Stimulated activated CD4-positive, alpha-beta T cell treated with anti-CD3 and anti-CD28 coated beads, TNF-alpha, amount 100 ng/mL, for 4 hours (primary cell): ENCODE data around the gene COG3.

Experiments
- DNase-seq, 3 experiments: peaks; one replicate each; pipeline ENCODE4 v3.0.0-alpha.2; 2020; ENCODE audit warnings: low read depth in 3 of 3

COG3 gene

GRCh38 chr13:45545686-45546409 is 81.1 kb downstream of the COG3 start:
- no peak for DNase-seq

GRCh38 chr13:45546410-45546765 is 81.6 kb downstream of the COG3 start:
- DNase-seq = no peak

DNA sequence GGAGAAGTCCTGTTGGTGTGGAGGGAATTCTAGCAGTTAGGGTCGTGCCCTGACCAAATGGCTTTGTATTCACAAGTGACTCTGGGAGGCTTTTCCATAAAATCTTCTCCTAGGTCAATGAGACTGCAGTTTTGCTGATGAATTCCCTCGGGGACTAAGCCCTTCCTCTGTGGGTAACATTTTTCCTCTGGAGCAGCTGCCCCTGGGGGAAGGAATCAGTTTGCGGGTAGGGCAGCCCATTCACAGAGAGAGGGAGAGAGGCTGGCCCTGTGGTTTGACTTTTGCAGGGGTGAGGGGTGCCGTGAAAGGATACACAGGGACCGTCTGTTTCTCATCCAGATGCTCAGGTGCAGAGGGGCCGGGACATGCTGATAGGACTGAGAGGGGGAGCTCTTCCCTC is 83.5 kb downstream of the COG3 start:
- DNase-seq = no peak

GRCh38 chr13:45554604-45555109 is 89.9 kb downstream of the COG3 start:
- DNase-seq = no peak

DNA sequence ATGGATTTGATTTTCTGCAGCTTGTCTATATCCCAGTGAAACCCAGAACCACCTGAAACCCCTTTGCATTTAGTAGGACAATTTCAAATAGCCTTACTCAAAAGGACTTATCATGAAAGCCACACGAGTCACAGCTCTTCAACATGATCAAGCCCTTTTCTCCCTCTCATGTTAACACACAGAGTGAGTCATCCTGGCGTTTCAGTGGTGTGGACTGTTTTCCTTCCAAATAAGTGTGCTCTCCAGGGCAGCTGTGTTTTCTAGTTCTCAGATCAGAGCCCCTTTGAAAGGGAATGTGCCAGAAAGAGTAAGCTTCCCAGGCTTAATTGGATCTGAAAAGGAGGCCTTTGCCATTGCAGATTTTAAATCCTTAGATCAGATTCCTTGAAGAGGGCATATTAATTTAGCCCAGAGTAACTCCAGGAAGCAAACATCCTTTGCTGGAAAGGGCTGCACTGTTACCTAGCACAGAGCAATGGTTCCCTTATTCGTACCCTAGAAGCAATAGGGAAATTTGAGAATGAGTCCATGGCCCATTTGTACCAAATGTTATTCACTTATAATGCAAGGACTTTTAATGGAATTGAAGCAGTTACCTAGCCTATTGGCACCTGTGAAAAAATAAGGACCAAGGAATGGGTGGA is 99.5 kb downstream of the COG3 start:
- no peak for DNase-seq

- no peak for DNase-seq
Observed at GRCh38 chr13:45565331-45565730, 100.6 kb downstream of the COG3 start.

GRCh38 chr13:45575146-45575829 is 110.5 kb downstream of the COG3 start:
- DNase-seq = no peak

DNA sequence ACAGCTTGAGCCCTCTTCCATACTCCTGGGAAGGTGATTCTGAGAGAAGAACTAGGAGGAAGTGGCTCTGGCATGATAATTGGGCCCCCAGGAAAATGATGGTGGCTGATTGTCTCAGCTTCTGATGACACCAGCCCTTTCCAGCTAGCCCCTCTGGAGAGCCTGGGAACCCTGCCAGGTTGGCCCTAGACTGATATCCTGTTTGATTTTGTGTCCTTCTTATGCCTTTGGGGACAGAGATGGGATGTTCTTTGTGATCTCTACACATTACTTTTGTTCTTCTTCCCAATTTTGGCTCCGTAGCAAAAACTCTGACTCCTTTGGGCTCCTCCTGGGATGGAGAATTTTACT is 111.1 kb downstream of the COG3 start:
- no peak for DNase-seq

- DNase-seq = no peak
Observed at GRCh38 chr13:45576466-45576865, 111.7 kb downstream of the COG3 start.

DNA sequence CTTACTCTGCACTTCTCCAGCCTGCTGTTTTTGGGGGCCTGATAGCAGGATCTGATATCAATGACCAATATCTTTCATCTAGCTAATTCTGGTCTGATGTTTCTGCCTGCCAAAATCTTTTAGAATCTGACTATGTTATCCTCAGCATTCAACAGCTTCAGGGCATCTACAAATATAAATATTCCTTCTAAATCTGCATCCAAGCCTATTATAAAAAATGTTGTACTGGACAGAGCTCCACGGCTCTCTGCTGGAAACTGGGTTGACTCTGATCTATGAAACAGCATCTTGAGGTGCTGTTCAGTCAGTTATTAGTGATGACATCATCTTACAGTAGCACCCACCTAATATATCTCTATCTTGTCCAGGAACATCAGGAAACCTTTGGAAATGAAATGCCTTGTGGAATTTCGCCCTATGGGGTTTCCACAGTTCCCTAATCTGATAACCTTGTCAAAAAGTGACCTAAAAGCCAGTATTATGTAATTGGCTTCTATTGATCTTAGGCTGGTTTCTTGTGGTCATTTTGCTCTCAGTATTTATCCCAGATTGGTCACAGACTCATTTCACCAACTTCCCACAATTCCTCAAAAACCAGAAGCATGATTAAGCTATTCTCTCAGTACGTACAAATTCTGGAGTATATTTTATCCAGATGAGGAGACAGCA is 117.8 kb downstream of the COG3 start:
- DNase-seq = no peak

- no peak for DNase-seq
Observed at GRCh38 chr13:45584816-45585215, 120.1 kb downstream of the COG3 start.
